GM12878 (cell line): ENCODE data around the gene FAM221B. TPM values are rescaled to one million over a fixed set of nuclear protein-coding genes. Genes with fewer than 3 reads are reported as not detected.

Experiments
- BCL11A ChIP-seq: IDR thresholded peaks from 2 replicates; pipeline ENCODE4 v1.6.1; 2011; ENCODE audit warnings: low read depth, low read length
- HDGF ChIP-seq: fragments of 450-650 bp; IDR thresholded peaks from 2 replicates; pipeline ENCODE4 v1.6.1; 2016; ENCODE audit warnings: antibody characterized with exemption
- MEF2A ChIP-seq: IDR thresholded peaks from 2 replicates; pipeline ENCODE4 v1.6.1; 2011; ENCODE audit warnings: low read depth, mild to moderate bottlenecking, low read length, moderate library complexity; ENCODE audit not compliant: insufficient read depth
- MYC ChIP-seq: IDR thresholded peaks from 2 replicates; pipeline ENCODE4 v1.6.1; 2011; ENCODE audit warnings: mild to moderate bottlenecking, low read length, moderate library complexity, inconsistent platforms; ENCODE audit not compliant: insufficient read depth, insufficient replicate concordance, insufficient read length, severe bottlenecking
- NBN ChIP-seq: fragments of 450-650 bp; IDR thresholded peaks from 2 replicates; pipeline ENCODE4 v1.6.1; 2016
- NFIC ChIP-seq: IDR thresholded peaks from 2 replicates; pipeline ENCODE4 v1.6.1; 2012; ENCODE audit warnings: low read depth, mild to moderate bottlenecking, inconsistent platforms, low read length, moderate library complexity
- NRF1 ChIP-seq: conservative IDR thresholded peaks from 2 replicates; pipeline ENCODE4 v1.6.1; 2011; ENCODE audit warnings: mild to moderate bottlenecking, low read depth, low read length, improper control_type of control experiment
- POU2F2 ChIP-seq: IDR thresholded peaks from 3 replicates; pipeline ENCODE4 v1.6.1; 2011; ENCODE audit warnings: low read depth, mild to moderate bottlenecking, low read length, borderline replicate concordance
- RAD51 ChIP-seq: fragments of 450-650 bp; IDR thresholded peaks from 2 replicates; pipeline ENCODE4 v1.6.1; 2016; ENCODE audit warnings: moderate library complexity, mild to moderate bottlenecking, inconsistent platforms
- RBBP5 ChIP-seq: fragments of 200-600 bp; sonication (generic); conservative IDR thresholded peaks from 2 replicates; pipeline ENCODE4 v1.6.1; 2016
- SMAD5 ChIP-seq: IDR thresholded peaks from 2 replicates; pipeline ENCODE4 v1.6.1; 2016; ENCODE audit warnings: antibody characterized with exemption, low read depth
- ZBTB4 ChIP-seq: fragments of 450-650 bp; formaldehyde crosslinking; IDR thresholded peaks from 2 replicates; pipeline ENCODE4 v1.4.0; 2022; ENCODE audit warnings: mild to moderate bottlenecking, moderate library complexity
- ZNF24 ChIP-seq: fragments of 450-650 bp; IDR thresholded peaks from 2 replicates; pipeline ENCODE4 v1.6.1; 2017; ENCODE audit warnings: antibody characterized with exemption, mild to moderate bottlenecking
- ZNF687 ChIP-seq: fragments of 450-650 bp; IDR thresholded peaks from 2 replicates; pipeline ENCODE4 v1.6.1; 2017; ENCODE audit warnings: mild to moderate bottlenecking, moderate library complexity
- polyA plus RNA-seq, 11 experiments: library from polyadenylated mRNA; depleted of rRNA in 4 of 11; unstranded in 6 of 11; stranded (reverse) in 5 of 11; fragments of >200 nt; fragmentation: Nextera tagmentation in 4 of 11; fragmentation: Illumina TruSeq in 1 of 11; extraction: Ambion mirVana in 4 of 11; extraction: Trizol in 1 of 11; gene quantifications; 1 replicate in 1 of 11; 2 replicates in 10 of 11; pipeline versions ENCODE4 v1.2.1 to v1.2.3, GENCODE V29; 2011 to 2016; ENCODE audit warnings: inconsistent platforms in 2 of 11, missing spikeins in 2 of 11, low read depth in 1 of 11
- total RNA-seq, 4 experiments: library from RNA; depleted of rRNA in 3 of 4; stranded (reverse); fragments of >200 nt in 3 of 4; fragmentation: Illumina TruSeq in 1 of 4; extraction: Trizol in 1 of 4; gene quantifications; 2 replicates each; pipeline versions ENCODE4 v1.2.1 to v1.2.3, GENCODE V29; 2013 to 2021

Gene FAM221B
- total and polyA plus RNA-seq, 10 of the 15 experiments (the other 5 are each of a cell fraction or from before 2014, with no cell fraction given), result 0.02 to 0.12 (median 0.04) TPM; not detected in 5

- TF ChIP-seq BCL11A (no peak), SMAD5 (no peak), MYC (no peak), NBN (no peak), ZBTB4 (no peak), POU2F2 (no peak), ZNF687 (no peak), HDGF (0 out of 2 replicates have a peak, but pooled peaks have one; percentile 25), ZNF24 (no peak), MEF2A (no peak), NFIC (no peak), RBBP5 (no peak), RAD51 (peak; percentile 91), NRF1 (no peak)
Measured at GRCh38 chr9:35798658-35799374, 29.7 kb downstream of the FAM221B start (continued).
